Stimulated activated CD4-positive, alpha-beta T cell treated with anti-CD3 and anti-CD28 coated beads, Interleukin-4, amount 100 ng/mL, for 48 hours (primary cell): ENCODE results near the gene ODC1.

Experiments
- DNase-seq, 2 donors: peaks; one replicate each; pipeline ENCODE4 v3.0.0-alpha.2; 2020; ENCODE audit warnings: low read depth in 2 of 2

Gene ODC1

GRCh38 chr2:10433947-10434885, 13.9 kb downstream of the ODC1 start:
- no peak for DNase-seq

- no peak for DNase-seq
Measured at GRCh38 chr2:10433264-10433946, 14.7 kb downstream of the ODC1 start.

- no peak for DNase-seq
Measured at GRCh38 chr2:10432311-10433181, 15.6 kb downstream of the ODC1 start.

- DNase-seq, result no peak
Measured at GRCh38 chr2:10431797-10432196, 16.3 kb downstream of the ODC1 start.

GRCh38 chr2:10430886-10431622, 17.1 kb downstream of the ODC1 start:
- DNase-seq, result no peak

- no peak for DNase-seq
Measured at GRCh38 chr2:10428924-10429323, 19.2 kb downstream of the ODC1 start.

- DNase-seq, result no peak
Measured at GRCh38 chr2:10428355-10428754, 19.8 kb downstream of the ODC1 start.

GRCh38 chr2:10427618-10427949, 20.5 kb downstream of the ODC1 start:
- DNase-seq, result no peak

GRCh38 chr2:10426726-10427617, 21.2 kb downstream of the ODC1 start:
- DNase-seq, result no peak

- DNase-seq, result no peak
Measured at GRCh38 chr2:10425699-10426098, 22.4 kb downstream of the ODC1 start.

- DNase-seq, result no peak
Measured at GRCh38 chr2:10424916-10425505, 23.1 kb downstream of the ODC1 start.

GRCh38 chr2:10424051-10424450, 24.1 kb downstream of the ODC1 start:
- no peak for DNase-seq

GRCh38 chr2:10423400-10423774, 24.7 kb downstream of the ODC1 start:
- no peak for DNase-seq

GRCh38 chr2:10422732-10423399, 25.3 kb downstream of the ODC1 start:
- DNase-seq, result no peak

GRCh38 chr2:10422251-10422650, 25.9 kb downstream of the ODC1 start:
- DNase-seq, result no peak

- no peak for DNase-seq
Measured at GRCh38 chr2:10419553-10420257, 28.4 kb downstream of the ODC1 start.

- DNase-seq, result no peak
Measured at GRCh38 chr2:10417551-10418335, 30.4 kb downstream of the ODC1 start.

GRCh38 chr2:10415640-10416039, 32.5 kb downstream of the ODC1 start:
- DNase-seq, result no peak
